ENCODE data around the gene SETD9. TPM values are rescaled to one million over a fixed set of nuclear protein-coding genes. Genes with fewer than 3 reads are reported as not detected.

Gene SETD9
- 10 to 100 TPM in 2 of 3 donors, 1 to 10 TPM in 1; 4.3 to 14.1 (median 10.2) TPM for polyA plus RNA-seq

GRCh38 chr5:56909294-56910209 lies at the start of gene SETD9:
TSS of gene SETD9 (plus strand) at chr5:56909596. CDS start at chr5:56909646, 50 bp downstream.
- Mint-ChIP-seq H3K4me3 (peak within 1 kb of the TSS; percentile 92 to 97 (median 96)), H3K9me3 (no peaks in the 10 kb centered on the region), H3K27ac (peak within 1 kb of the TSS; percentile 75 to 95 (median 94)), H3K4me1 (peaks cover 20 to 25% of the 10 kb centered on the region in 2 donors), H3K36me3 (no peaks in the 10 kb centered on the region), H3K27me3 (ENCODE audit: low read depth in 3 of 3) (peaks cover 3 to 8% (median 4%) of the 10 kb centered on the region in 3 donors)
- DNase-seq, result peak; percentile 88 to 91 (median 89)

- peaks cover 3 to 11% (median 11%) of the 10 kb centered on the region in 3 donors for H3K36me3 Mint-ChIP-seq
- DNase-seq, result no peak
- no peaks in the 10 kb centered on the region for H3K27me3 Mint-ChIP-seq (ENCODE audit: low read depth in 3 of 3)
- H3K4me1 Mint-ChIP-seq, result peaks cover 5 to 23% of the 10 kb centered on the region in 2 donors
- peak overlapping the region in 3 of 6 donors; percentile 18 to 73 (median 30) for H3K27ac Mint-ChIP-seq
- H3K4me3 Mint-ChIP-seq, result no peak overlapping the region
- H3K9me3 Mint-ChIP-seq, result no peaks in the 10 kb centered on the region
These were observed 47.4 kb upstream of the SETD9 start for GRCh38 chr5:56861893-56862485.

GRCh38 chr5:56862909-56863308 lies 46.5 kb upstream of the SETD9 start:
- no peak overlapping the region for H3K27ac Mint-ChIP-seq
- H3K27me3 Mint-ChIP-seq (ENCODE audit: low read depth in 3 of 3), result no peaks in the 10 kb centered on the region
- no peaks in the 10 kb centered on the region for H3K9me3 Mint-ChIP-seq
- no peak overlapping the region for H3K4me3 Mint-ChIP-seq
- no peak for DNase-seq
- peaks cover 5 to 21% of the 10 kb centered on the region in 2 donors for H3K4me1 Mint-ChIP-seq
- H3K36me3 Mint-ChIP-seq, result peaks cover 3 to 11% (median 11%) of the 10 kb centered on the region in 3 donors

GRCh38 chr5:56871777-56872176 lies 37.6 kb upstream of the SETD9 start:
- Mint-ChIP-seq H3K4me3 (no peak overlapping the region), H3K27ac (peak overlapping the region in 2 of 6 donors; percentile 6 to 30), H3K27me3 (ENCODE audit: low read depth in 3 of 3) (peaks cover 2 to 3% (median 2%) of the 10 kb centered on the region in 3 donors), H3K9me3 (no peaks in the 10 kb centered on the region), H3K4me1 (peaks cover 0 to 6% of the 10 kb centered on the region in 2 donors), H3K36me3 (peaks cover 5 to 41% (median 24%) of the 10 kb centered on the region in 3 donors)
- DNase-seq, result no peak

GRCh38 chr5:56873056-56873455 lies 36.3 kb upstream of the SETD9 start:
- H3K27me3 Mint-ChIP-seq (ENCODE audit: low read depth in 3 of 3), result peaks cover 2 to 3% (median 3%) of the 10 kb centered on the region in 3 donors
- peaks cover 4 to 10% of the 10 kb centered on the region in 2 donors for H3K4me1 Mint-ChIP-seq
- peak overlapping the region in 4 of 6 donors; percentile 12 to 68 (median 52) for H3K27ac Mint-ChIP-seq
- DNase-seq, result no peak
- peaks cover 7 to 46% (median 33%) of the 10 kb centered on the region in 3 donors for H3K36me3 Mint-ChIP-seq
- no peak overlapping the region for H3K4me3 Mint-ChIP-seq
- H3K9me3 Mint-ChIP-seq, result no peaks in the 10 kb centered on the region

- peaks cover 5 to 10% of the 10 kb centered on the region in 2 donors for H3K4me1 Mint-ChIP-seq
- no peaks in the 10 kb centered on the region for H3K9me3 Mint-ChIP-seq
- H3K27me3 Mint-ChIP-seq (ENCODE audit: low read depth in 3 of 3), result peaks cover 2 to 3% (median 3%) of the 10 kb centered on the region in 3 donors
- H3K36me3 Mint-ChIP-seq, result peaks cover 14 to 54% (median 32%) of the 10 kb centered on the region in 3 donors
- no peak for DNase-seq
- H3K4me3 Mint-ChIP-seq, result no peak overlapping the region
- no peak overlapping the region for H3K27ac Mint-ChIP-seq
These were observed 33.1 kb upstream of the SETD9 start for GRCh38 chr5:56876327-56876726.

- DNase-seq, result no peak
- Mint-ChIP-seq H3K4me1 (peaks cover 3 to 5% of the 10 kb centered on the region in 2 donors), H3K36me3 (peaks cover 27 to 62% (median 38%) of the 10 kb centered on the region in 3 donors), H3K4me3 (no peak overlapping the region), H3K27ac (peak overlapping the region in 1 of 6 donors; percentile 23), H3K9me3 (no peaks in the 10 kb centered on the region), H3K27me3 (ENCODE audit: low read depth in 3 of 3) (peaks cover 0 to 1% (median 0%) of the 10 kb centered on the region in 3 donors)
These were observed 27.8 kb upstream of the SETD9 start for GRCh38 chr5:56881571-56881970.

GRCh38 chr5:56893251-56893951 lies 16.0 kb upstream of the SETD9 start:
- H3K36me3 Mint-ChIP-seq, result peaks cover 7 to 44% (median 18%) of the 10 kb centered on the region in 3 donors
- H3K9me3 Mint-ChIP-seq, result no peaks in the 10 kb centered on the region

GRCh38 chr5:56896763-56897162 lies 12.6 kb upstream of the SETD9 start:
- Mint-ChIP-seq H3K27ac (no peak overlapping the region), H3K4me3 (no peak overlapping the region)

More at GRCh38 chr5:56893251-56893951, 16.0 kb upstream of the SETD9 start:
- no peak overlapping the region for H3K4me3 Mint-ChIP-seq
- H3K27ac Mint-ChIP-seq, result peak overlapping the region in 2 of 6 donors; percentile 46 to 66
- H3K4me1 Mint-ChIP-seq, result peaks cover 5 to 13% of the 10 kb centered on the region in 2 donors
- H3K27me3 Mint-ChIP-seq (ENCODE audit: low read depth in 3 of 3), result peaks cover 0 to 3% (median 0%) of the 10 kb centered on the region in 3 donors
- no peak for DNase-seq

GRCh38 chr5:56898213-56898612 lies 11.2 kb upstream of the SETD9 start:
- H3K4me1 Mint-ChIP-seq, result peaks cover 5 to 8% of the 10 kb centered on the region in 2 donors
- peaks cover 0 to 12% (median 0%) of the 10 kb centered on the region in 3 donors for H3K36me3 Mint-ChIP-seq
- no peak overlapping the region for H3K4me3 Mint-ChIP-seq
- H3K9me3 Mint-ChIP-seq, result no peaks in the 10 kb centered on the region
- H3K27ac Mint-ChIP-seq, result no peak overlapping the region
- H3K27me3 Mint-ChIP-seq (ENCODE audit: low read depth in 3 of 3), result peaks cover 0 to 3% (median 0%) of the 10 kb centered on the region in 3 donors
- no peak for DNase-seq

More at GRCh38 chr5:56896763-56897162, 12.6 kb upstream of the SETD9 start:
- peaks cover 0 to 20% (median 4%) of the 10 kb centered on the region in 3 donors for H3K36me3 Mint-ChIP-seq
- H3K4me1 Mint-ChIP-seq, result peaks cover 5 to 13% of the 10 kb centered on the region in 2 donors
- no peak for DNase-seq
- H3K9me3 Mint-ChIP-seq, result no peaks in the 10 kb centered on the region
- peaks cover 0 to 3% (median 0%) of the 10 kb centered on the region in 3 donors for H3K27me3 Mint-ChIP-seq (ENCODE audit: low read depth in 3 of 3)

GRCh38 chr5:56900395-56900794 lies 9.0 kb upstream of the SETD9 start:
- Mint-ChIP-seq H3K27ac (no peak overlapping the region), H3K4me3 (no peak overlapping the region), H3K9me3 (no peaks in the 10 kb centered on the region), H3K4me1 (no peaks in the 10 kb centered on the region), H3K36me3 (peaks cover 0 to 3% (median 0%) of the 10 kb centered on the region in 3 donors), H3K27me3 (ENCODE audit: low read depth in 3 of 3) (peaks cover 0 to 7% (median 5%) of the 10 kb centered on the region in 3 donors)
- no peak for DNase-seq

- H3K27ac Mint-ChIP-seq, result no peak overlapping the region
- H3K36me3 Mint-ChIP-seq, result no peaks in the 10 kb centered on the region
- DNase-seq, result peak; percentile 37 to 56 (median 41)
- no peaks in the 10 kb centered on the region for H3K4me1 Mint-ChIP-seq
- H3K9me3 Mint-ChIP-seq, result no peaks in the 10 kb centered on the region
- H3K4me3 Mint-ChIP-seq, result no peak overlapping the region
- peaks cover 0 to 8% (median 5%) of the 10 kb centered on the region in 3 donors for H3K27me3 Mint-ChIP-seq (ENCODE audit: low read depth in 3 of 3)
These were observed 8.4 kb upstream of the SETD9 start for GRCh38 chr5:56900858-56901578.

- H3K27me3 Mint-ChIP-seq (ENCODE audit: low read depth in 3 of 3), result peaks cover 3 to 13% (median 5%) of the 10 kb centered on the region in 3 donors
- H3K27ac Mint-ChIP-seq, result peak overlapping the region; percentile 75 to 94 (median 90)
- H3K36me3 Mint-ChIP-seq, result no peaks in the 10 kb centered on the region
- peak overlapping the region; percentile 92 to 97 (median 96) for H3K4me3 Mint-ChIP-seq
- no peaks in the 10 kb centered on the region for H3K9me3 Mint-ChIP-seq
- H3K4me1 Mint-ChIP-seq, result peaks cover 20 to 25% of the 10 kb centered on the region in 2 donors
- DNase-seq, result no peak
These were observed 478 bp upstream of the SETD9 start for GRCh38 chr5:56908942-56909293.

Measured in immature natural killer cell (primary cell).